Kidney epithelial cell (primary cell): ENCODE data around the gene AP4B1. TPM values are rescaled to one million over a fixed set of nuclear protein-coding genes. Genes with fewer than 3 reads are reported as not detected.

Experiments used
- DNase-seq: peaks from one replicate; pipeline ENCODE4 v3.0.0-alpha.2; 2010; ENCODE audit warnings: low read depth
- H3K27me3 ChIP-seq: 2 replicates; pipeline ENCODE4 v1.6.0; 2011; ENCODE audit warnings: low read length; ENCODE audit not compliant: control insufficient read depth, insufficient read depth
- H3K36me3 ChIP-seq: 2 replicates; pipeline ENCODE4 v1.5.1; 2011; ENCODE audit warnings: low read length; ENCODE audit not compliant: control insufficient read depth, insufficient read depth
- H3K4me3 ChIP-seq: 2 replicates; pipeline ENCODE4 v1.5.1; 2011; ENCODE audit warnings: low read depth, mild to moderate bottlenecking, control low read depth, low read length
- CTCF ChIP-seq: IDR thresholded peaks from 2 replicates; pipeline ENCODE4 v1.5.1; 2011; ENCODE audit warnings: mild to moderate bottlenecking, moderate library complexity, low read length, control low read depth, inconsistent platforms; ENCODE audit not compliant: insufficient read depth, poor library complexity, severe bottlenecking
- total RNA-seq: library from RNA; depleted of rRNA; stranded (reverse); fragments of >200 nt; gene quantifications from 2 replicates; pipeline ENCODE4 v1.2.3, GENCODE V29; 2015

AP4B1 gene
- total RNA-seq, 1 donor from 2014 or later = 9.2 TPM

- Histone ChIP-seq H3K36me3 (no peaks in the 10 kb centered on the region), H3K4me3 (peak overlapping the region; percentile 97), H3K27me3 (no peaks in the 10 kb centered on the region)
- no peak for TF ChIP-seq CTCF
- no peak for DNase-seq
Observed at GRCh38 chr1:113905435-113905861, 849 bp upstream of the AP4B1 start.

- no peaks in the 10 kb centered on the region for H3K36me3 ChIP-seq
Observed at GRCh38 chr1:113904293-113904673, 316 bp downstream of the AP4B1 start.

DNA sequence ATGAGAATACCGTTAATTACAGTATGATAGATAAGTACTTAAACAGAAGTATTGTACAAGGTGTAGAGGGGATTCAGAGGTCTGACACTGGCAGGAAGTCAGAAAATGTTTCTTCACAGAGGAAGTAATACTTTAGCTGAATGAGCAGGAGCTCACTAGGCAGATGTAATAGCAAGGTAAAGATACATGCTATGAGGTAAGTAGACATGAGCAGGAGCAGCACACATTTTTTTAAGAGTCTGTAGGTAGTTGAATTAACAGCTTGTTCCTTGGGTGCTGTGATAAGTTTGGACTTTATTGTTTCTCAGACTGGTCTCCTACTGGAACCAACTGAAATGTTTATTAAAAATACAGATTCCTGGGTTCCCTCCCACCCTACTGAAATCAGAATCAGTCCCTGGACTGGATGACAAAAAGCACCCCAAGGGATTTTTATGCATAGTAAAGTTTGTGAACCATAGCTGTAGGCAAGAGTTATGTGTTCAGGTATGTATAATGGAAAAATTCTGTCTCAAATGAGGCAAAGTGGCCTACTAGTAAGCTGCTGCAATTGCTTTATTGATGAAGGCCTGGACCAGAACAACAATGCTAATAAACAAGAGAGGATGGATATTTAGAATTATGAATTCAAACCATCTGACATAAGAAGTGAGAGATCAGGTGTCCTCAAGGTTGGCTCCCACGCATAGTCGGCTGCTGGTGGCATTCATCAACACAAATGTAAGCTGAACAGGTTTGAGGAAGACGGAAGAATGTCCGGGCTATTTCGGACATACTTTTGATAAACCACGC is 902 bp downstream of the AP4B1 start:
- DNase-seq = no peak
- Histone ChIP-seq H3K27me3 (no peaks in the 10 kb centered on the region), H3K36me3 (no peaks in the 10 kb centered on the region), H3K4me3 (peak overlapping the region; percentile 74)
- no peak for TF ChIP-seq CTCF

More at GRCh38 chr1:113904293-113904673, 316 bp downstream of the AP4B1 start:
- H3K4me3 ChIP-seq = peak overlapping the region; percentile 74
- DNase-seq = no peak
- no peaks in the 10 kb centered on the region for H3K27me3 ChIP-seq
- no peak for TF ChIP-seq CTCF

DNA sequence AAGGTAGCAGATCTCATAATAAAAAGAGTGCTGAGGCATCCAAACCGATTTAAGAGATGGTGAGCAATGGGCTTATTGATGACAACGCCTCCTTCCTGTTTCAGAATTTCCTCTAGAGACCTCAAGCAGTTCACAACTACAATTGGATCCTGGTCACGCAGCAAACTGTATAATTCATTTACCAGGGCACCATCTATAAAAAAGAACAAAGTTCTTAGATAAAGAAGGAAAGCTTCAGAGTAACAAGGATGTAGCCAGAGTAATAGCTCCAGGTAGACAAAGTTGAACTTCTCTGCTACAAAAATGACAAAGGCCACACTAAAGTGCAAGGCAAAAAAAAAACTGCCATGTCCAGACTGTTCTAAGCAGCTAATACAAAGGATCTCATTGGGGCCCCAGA is 3.4 kb downstream of the AP4B1 start:
- H3K36me3 ChIP-seq = no peaks in the 10 kb centered on the region
- no peak for DNase-seq
- no peaks in the 10 kb centered on the region for H3K27me3 ChIP-seq
- no peak overlapping the region for H3K4me3 ChIP-seq
- TF ChIP-seq CTCF = no peak

GRCh38 chr1:113899111-113899510 is 5.5 kb downstream of the AP4B1 start:
- no peak for DNase-seq
- TF ChIP-seq CTCF = no peak
- Histone ChIP-seq H3K36me3 (no peaks in the 10 kb centered on the region), H3K27me3 (no peaks in the 10 kb centered on the region), H3K4me3 (no peak overlapping the region)
